ENCODE data around the gene MFAP3.
A peak's percentile ranks its signal among the peaks of the same experiment; 100 is the strongest.
"Not testable (repeated sequence)": the region's sequence is repeated elsewhere in the genome, so short reads cannot be mapped to it uniquely, and the experiment has no call there.

MFAP3 gene

DNA sequence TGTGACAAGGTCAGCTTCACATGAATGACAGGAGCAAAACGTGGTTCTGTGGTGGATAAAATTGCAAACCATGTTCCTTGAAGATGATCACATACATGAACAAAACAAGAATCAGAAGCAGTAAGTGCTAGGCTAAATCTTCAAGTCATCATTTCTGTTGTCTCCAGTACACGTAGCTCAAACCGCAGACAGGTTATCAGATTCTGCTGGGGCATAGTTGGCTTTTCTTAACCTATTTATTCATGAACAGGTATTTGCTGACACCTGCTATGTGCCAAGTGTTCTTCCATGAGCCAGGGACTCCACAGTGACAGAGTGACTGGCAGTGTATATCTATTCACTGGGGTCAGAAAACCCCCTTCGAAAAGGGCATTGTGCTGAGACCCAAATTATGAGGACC lies 20.8 kb downstream of the MFAP3 start:
- in situ Hi-C loops (cut with MboI; ENCODE audit: low sequenced_read_pairs): loop anchor here (25.0 kb wide), 1 partner anchor 553 kb away; no protein-coding TSS in a partner anchor
- Histone ChIP-seq H3K4me1 (peaks cover 8% of the 10 kb centered on the region), H3K27me3 (ENCODE audit: low read depth) (no peaks in the 10 kb centered on the region), H3K9me3 (no peaks in the 10 kb centered on the region), H3K4me3 (no peak overlapping the region), H3K36me3 (replicated peaks) (no peaks in the 10 kb centered on the region; the same call in 1 of the 2 replicates)
- no peak for DNase-seq (ENCODE audit: low spot score in 2 of 2)

DNA sequence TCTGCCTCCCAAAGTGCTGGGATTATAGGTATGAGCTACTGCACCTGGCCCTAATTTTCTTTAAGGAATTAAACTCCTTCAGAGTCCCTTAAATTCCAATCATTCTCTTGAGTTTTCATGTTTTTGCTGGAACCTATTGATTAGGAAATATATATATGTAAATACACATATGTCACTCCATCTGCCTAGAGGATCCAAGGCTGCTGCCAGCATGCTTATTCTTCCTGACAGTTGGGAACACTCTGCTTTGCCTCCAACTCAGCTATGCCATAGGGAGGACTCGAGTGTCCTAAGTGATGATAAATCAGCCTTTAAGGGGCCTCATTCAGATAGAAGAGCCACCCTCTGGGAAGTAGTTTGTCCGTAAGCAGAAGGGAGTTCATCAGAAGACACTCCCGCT lies 21.8 kb downstream of the MFAP3 start:
- Histone ChIP-seq H3K4me1 (peaks cover 8% of the 10 kb centered on the region), H3K27me3 (ENCODE audit: low read depth) (no peaks in the 10 kb centered on the region), H3K36me3 (replicated peaks) (no peaks in the 10 kb centered on the region), H3K9me3 (no peaks in the 10 kb centered on the region), H3K4me3 (no peak overlapping the region)
- no peak for DNase-seq (ENCODE audit: low spot score in 2 of 2)
- in situ Hi-C loops (cut with MboI; ENCODE audit: low sequenced_read_pairs): loop anchor here (25.0 kb wide), 1 partner anchor 552 kb away; no protein-coding TSS in a partner anchor

DNA sequence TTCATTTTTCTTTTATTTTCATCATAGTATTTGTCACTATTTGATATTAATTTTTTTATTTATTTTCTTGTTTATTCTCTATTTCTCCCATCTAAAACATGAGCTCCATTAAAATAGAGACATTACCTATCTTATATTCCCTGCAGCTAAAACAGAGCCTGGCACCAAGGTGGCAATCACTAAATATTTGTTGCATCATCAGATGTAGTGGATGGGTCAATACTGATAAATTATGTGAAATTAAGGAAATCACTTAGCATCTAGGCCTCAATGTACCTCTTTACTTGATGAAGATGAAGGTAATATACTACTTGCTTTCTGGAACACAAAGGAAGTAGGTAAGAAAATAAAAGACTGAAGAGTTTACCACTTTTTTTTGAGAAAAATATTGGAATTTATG lies 24.6 kb downstream of the MFAP3 start:
- Histone ChIP-seq H3K9me3 (no peaks in the 10 kb centered on the region), H3K4me3 (no peak overlapping the region), H3K4me1 (peaks cover 2% of the 10 kb centered on the region), H3K36me3 (replicated peaks) (no peaks in the 10 kb centered on the region), H3K27me3 (ENCODE audit: low read depth) (peaks cover 18% of the 10 kb centered on the region)
- no peak for DNase-seq (ENCODE audit: low spot score in 2 of 2)
- in situ Hi-C loops (cut with MboI; ENCODE audit: low sequenced_read_pairs): loop anchor here (25.0 kb wide), 1 partner anchor 549 kb away; no protein-coding TSS in a partner anchor

GRCh38 chr5:154065971-154066370 lies 27.2 kb downstream of the MFAP3 start:
- Histone ChIP-seq H3K4me3 (no peak overlapping the region), H3K4me1 (no peaks in the 10 kb centered on the region), H3K9me3 (no peaks in the 10 kb centered on the region), H3K27me3 (ENCODE audit: low read depth) (peaks cover 25% of the 10 kb centered on the region), H3K36me3 (replicated peaks) (no peaks in the 10 kb centered on the region)
- DNase-seq (ENCODE audit: low spot score in 2 of 2): no peak
- in situ Hi-C loops (cut with MboI; ENCODE audit: low sequenced_read_pairs): loop anchor here (25.0 kb wide), 1 partner anchor 546 kb away; no protein-coding TSS in a partner anchor

DNA sequence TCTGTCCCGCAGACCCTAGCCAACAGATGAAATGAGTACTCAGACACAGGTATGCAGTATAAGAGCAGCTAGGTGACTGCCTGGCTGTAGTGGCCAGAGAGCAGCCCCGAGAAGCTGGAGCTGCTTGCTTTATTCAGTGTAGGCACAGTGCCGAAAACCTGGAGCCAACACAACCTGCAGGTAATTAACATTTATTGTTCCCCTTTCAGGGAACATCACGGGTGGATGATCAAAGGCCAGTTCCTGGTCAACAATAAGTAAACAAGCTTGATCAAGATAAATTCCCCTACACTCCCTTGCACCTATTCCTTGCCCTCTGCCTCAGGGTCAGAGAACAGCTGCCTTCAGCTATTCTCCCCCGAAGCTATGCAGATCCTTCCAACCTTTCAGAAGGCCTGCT lies 31.1 kb downstream of the MFAP3 start:
- not testable (repeated sequence) for DNase-seq (ENCODE audit: low spot score in 2 of 2); H3K4me1 ChIP-seq; H3K9me3 ChIP-seq; H3K4me3 ChIP-seq; H3K36me3 ChIP-seq (replicated peaks)
- peaks cover 44% of the 10 kb centered on the region for H3K27me3 ChIP-seq (ENCODE audit: low read depth)
- in situ Hi-C loops (cut with MboI; ENCODE audit: low sequenced_read_pairs): loop anchor here (5.0 to 25.0 kb wide), 3 partner anchors 115 to 542 kb away; no protein-coding TSS in a partner anchor

GRCh38 chr5:154071799-154072413 lies 33.1 kb downstream of the MFAP3 start:
- Histone ChIP-seq H3K4me3 (no peak overlapping the region), H3K36me3 (replicated peaks) (no peaks in the 10 kb centered on the region), H3K9me3 (no peaks in the 10 kb centered on the region), H3K27me3 (ENCODE audit: low read depth) (peaks cover 54% of the 10 kb centered on the region), H3K4me1 (no peaks in the 10 kb centered on the region)
- in situ Hi-C loops (cut with MboI; ENCODE audit: low sequenced_read_pairs): loop anchor here (5.0 to 25.0 kb wide), 3 partner anchors 113 to 540 kb away; no protein-coding TSS in a partner anchor
- DNase-seq (ENCODE audit: low spot score in 2 of 2): no peak

GRCh38 chr5:154072414-154073171 lies 33.8 kb downstream of the MFAP3 start:
- H3K9me3 ChIP-seq: no peaks in the 10 kb centered on the region
- peak; percentile 55 to 86 for DNase-seq (ENCODE audit: low spot score in 2 of 2)
- in situ Hi-C loops (cut with MboI; ENCODE audit: low sequenced_read_pairs): loop anchor here (5.0 to 25.0 kb wide), 3 partner anchors 112 to 540 kb away; no protein-coding TSS in a partner anchor
- H3K36me3 ChIP-seq (replicated peaks): no peaks in the 10 kb centered on the region
- no peak overlapping the region for H3K4me3 ChIP-seq
- peaks cover 54% of the 10 kb centered on the region for H3K27me3 ChIP-seq (ENCODE audit: low read depth)
- H3K4me1 ChIP-seq: peaks cover under 1% of the 10 kb centered on the region; the same call in 1 of the 2 replicates

- in situ Hi-C loops (cut with MboI; ENCODE audit: low sequenced_read_pairs): loop anchor here (10.0 kb wide), 1 partner anchor 108 kb away; no protein-coding TSS in a partner anchor
- no peaks in the 10 kb centered on the region for H3K9me3 ChIP-seq
- H3K27me3 ChIP-seq (ENCODE audit: low read depth): peaks cover 64% of the 10 kb centered on the region
- no peak overlapping the region for H3K4me3 ChIP-seq
- peaks cover 11% of the 10 kb centered on the region for H3K4me1 ChIP-seq
- no peak for DNase-seq (ENCODE audit: low spot score in 2 of 2)
- no peaks in the 10 kb centered on the region for H3K36me3 ChIP-seq (replicated peaks)
These were observed 37.6 kb downstream of the MFAP3 start for GRCh38 chr5:154076240-154076922.

- DNase-seq (ENCODE audit: low spot score in 2 of 2): no peak
- H3K9me3 ChIP-seq: no peaks in the 10 kb centered on the region
- H3K4me1 ChIP-seq: peaks cover 11% of the 10 kb centered on the region
- in situ Hi-C loops (cut with MboI; ENCODE audit: low sequenced_read_pairs): loop anchor here (10.0 kb wide), 1 partner anchor 107 kb away; no protein-coding TSS in a partner anchor
- no peak overlapping the region for H3K4me3 ChIP-seq
- no peaks in the 10 kb centered on the region for H3K36me3 ChIP-seq (replicated peaks)
- peaks cover 69% of the 10 kb centered on the region for H3K27me3 ChIP-seq (ENCODE audit: low read depth)
These were observed 38.9 kb downstream of the MFAP3 start for GRCh38 chr5:154077696-154078095.

DNA sequence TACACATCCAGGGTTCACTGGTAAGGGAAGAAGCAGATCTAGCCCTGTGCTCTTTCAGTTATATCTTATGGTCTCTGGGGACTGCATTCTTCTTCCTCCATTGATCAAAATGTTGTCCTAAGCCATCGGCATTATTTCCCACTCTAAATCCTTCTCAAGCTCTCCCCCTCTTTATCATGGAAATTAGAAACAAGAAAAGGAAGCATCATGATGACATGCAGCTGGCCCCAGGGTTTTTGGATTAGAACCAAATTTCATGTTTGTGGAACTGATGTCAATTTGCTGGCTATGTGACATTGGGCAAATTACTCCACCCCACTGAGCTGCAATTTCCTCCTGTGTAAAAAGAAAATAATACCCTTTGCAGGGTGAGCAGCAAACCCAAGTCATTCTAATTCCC lies 39.5 kb downstream of the MFAP3 start:
- H3K4me1 ChIP-seq: peaks cover 11% of the 10 kb centered on the region
- peaks cover 75% of the 10 kb centered on the region for H3K27me3 ChIP-seq (ENCODE audit: low read depth)
- no peak overlapping the region for H3K4me3 ChIP-seq
- no peaks in the 10 kb centered on the region for H3K36me3 ChIP-seq (replicated peaks)
- in situ Hi-C loops (cut with MboI; ENCODE audit: low sequenced_read_pairs): loop anchor here (10.0 kb wide), 1 partner anchor 107 kb away; no protein-coding TSS in a partner anchor
- H3K9me3 ChIP-seq: no peaks in the 10 kb centered on the region
- peak; percentile 70 to 88 for DNase-seq (ENCODE audit: low spot score in 2 of 2)

DNA sequence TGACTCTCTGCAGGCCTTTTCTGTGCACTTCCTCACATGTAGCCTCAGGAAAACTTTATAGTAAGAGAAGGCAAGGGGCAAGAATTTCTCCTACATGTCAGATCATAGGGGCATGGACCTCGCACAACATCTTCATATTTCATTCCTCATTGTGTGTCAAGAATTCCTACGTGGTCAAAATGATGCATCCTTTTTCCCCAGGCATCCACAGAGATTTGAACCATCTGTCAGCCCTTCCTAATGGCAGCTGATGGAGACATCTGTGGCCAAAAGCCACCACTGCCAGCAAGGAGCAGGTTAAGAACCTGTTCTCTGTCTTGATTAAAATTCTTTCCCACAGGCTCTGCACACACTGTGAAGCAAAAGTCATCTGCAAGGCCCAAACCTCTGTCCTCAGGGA lies 42.5 kb downstream of the MFAP3 start:
- H3K4me3 ChIP-seq: no peak overlapping the region
- DNase-seq (ENCODE audit: low spot score in 2 of 2): no peak
- in situ Hi-C loops (cut with MboI; ENCODE audit: low sequenced_read_pairs): no loop called here

DNA sequence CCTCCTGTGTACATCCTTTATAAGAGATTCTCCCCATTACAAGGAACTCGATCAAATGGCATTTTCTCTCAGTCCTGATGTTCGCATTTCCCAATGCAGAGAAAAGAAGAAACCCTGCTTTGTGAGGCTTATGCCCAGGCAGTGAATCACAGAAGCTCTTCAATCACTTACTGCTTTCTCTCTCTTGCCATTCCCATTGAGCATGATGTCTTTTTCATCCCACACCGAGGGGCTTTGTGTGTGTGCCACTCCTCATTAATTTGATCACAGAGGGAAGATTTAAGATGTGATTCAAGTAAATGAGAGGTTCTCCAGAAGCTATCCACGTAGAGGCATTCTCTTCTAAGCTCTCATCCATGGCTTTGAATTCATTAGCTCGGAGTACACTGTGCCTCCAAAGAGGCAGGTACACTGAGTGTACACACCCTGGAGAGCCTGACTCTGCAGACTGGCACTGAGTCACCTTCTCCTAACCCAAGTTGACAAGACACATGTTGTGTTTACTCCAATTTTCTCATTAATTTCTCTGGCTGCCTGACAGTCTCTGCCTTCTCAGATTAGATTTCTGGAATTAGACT lies 45.4 kb downstream of the MFAP3 start:
- no peaks in the 10 kb centered on the region for H3K36me3 ChIP-seq (replicated peaks)
- in situ Hi-C loops (cut with MboI; ENCODE audit: low sequenced_read_pairs): no loop called here
- H3K4me3 ChIP-seq: no peak overlapping the region
- DNase-seq (ENCODE audit: low spot score in 2 of 2): no peak
- H3K27me3 ChIP-seq (ENCODE audit: low read depth): peaks cover 53% of the 10 kb centered on the region
- H3K4me1 ChIP-seq: peaks cover 19% of the 10 kb centered on the region
- H3K9me3 ChIP-seq: no peaks in the 10 kb centered on the region

More for the DNA sequence above, 42.5 kb downstream of the MFAP3 start:
- H3K27me3 ChIP-seq (ENCODE audit: low read depth): peaks cover 70% of the 10 kb centered on the region
- H3K36me3 ChIP-seq (replicated peaks): no peaks in the 10 kb centered on the region
- no peaks in the 10 kb centered on the region for H3K9me3 ChIP-seq
- H3K4me1 ChIP-seq: peaks cover 19% of the 10 kb centered on the region

GRCh38 chr5:154086146-154086545 lies 47.4 kb downstream of the MFAP3 start:
- H3K36me3 ChIP-seq (replicated peaks): no peaks in the 10 kb centered on the region
- peaks cover 36% of the 10 kb centered on the region for H3K27me3 ChIP-seq (ENCODE audit: low read depth)
- H3K9me3 ChIP-seq: no peaks in the 10 kb centered on the region
- in situ Hi-C loops (cut with MboI; ENCODE audit: low sequenced_read_pairs): no loop called here
- DNase-seq (ENCODE audit: low spot score in 2 of 2): peak in 1 of 2 experiments; percentile 26
- peaks cover 19% of the 10 kb centered on the region for H3K4me1 ChIP-seq
- H3K4me3 ChIP-seq: no peak overlapping the region
